GM18526 (cell line): ENCODE measurements around the gene HCFC1R1.

ENCODE experiments used
- POLR2A ChIP-seq: IDR thresholded peaks from 3 replicates; pipeline ENCODE4 v1.6.1; 2011; ENCODE audit not compliant: insufficient read length; ENCODE audit errors: extremely low read depth

The HCFC1R1 gene

GRCh38 chr16:3013998-3014690 is 9.6 kb downstream of the HCFC1R1 start:
- no peak for TF ChIP-seq POLR2A

GRCh38 chr16:3013491-3013951 is 10.2 kb downstream of the HCFC1R1 start:
- TF ChIP-seq POLR2A, result no peak

GRCh38 chr16:3012828-3013420 is 10.8 kb downstream of the HCFC1R1 start, which contains the start of gene CLDN9:
Gene CLDN9, plus strand, starts transcription at chr16:3012923. Its CDS starts 440 bp downstream, at chr16:3013363.
- TF ChIP-seq POLR2A, result no peak

GRCh38 chr16:3012246-3012645 is 11.5 kb downstream of the HCFC1R1 start:
- TF ChIP-seq POLR2A, result no peak

GRCh38 chr16:3010510-3010909 is 13.2 kb downstream of the HCFC1R1 start:
- TF ChIP-seq POLR2A, result no peak

- TF ChIP-seq POLR2A, result no peak
Observed at GRCh38 chr16:3009568-3010390, 14.0 kb downstream of the HCFC1R1 start.

- no peak for TF ChIP-seq POLR2A
Observed at GRCh38 chr16:3008690-3009037, 15.1 kb downstream of the HCFC1R1 start.

GRCh38 chr16:3007957-3008689 is 15.6 kb downstream of the HCFC1R1 start:
- TF ChIP-seq POLR2A, result no peak

- TF ChIP-seq POLR2A, result no peak
Observed at GRCh38 chr16:3007059-3007956, 16.4 kb downstream of the HCFC1R1 start.

- peak; percentile 15 for TF ChIP-seq POLR2A
Observed at GRCh38 chr16:3004781-3005284, 18.9 kb downstream of the HCFC1R1 start.

- TF ChIP-seq POLR2A, result no peak
Observed at GRCh38 chr16:3004319-3004718, 19.4 kb downstream of the HCFC1R1 start.

- TF ChIP-seq POLR2A, result no peak
Observed at GRCh38 chr16:3003582-3004270, 20.0 kb downstream of the HCFC1R1 start.

- TF ChIP-seq POLR2A, result no peak
Observed at GRCh38 chr16:3001316-3001715, 22.4 kb downstream of the HCFC1R1 start.
